Measurements from ENCODE around the gene TTC31.

TTC31 gene

GRCh38 chr2:74511104-74511989 lies 28.5 kb downstream of the TTC31 start:
- Mint-ChIP-seq H3K27me3 (peaks cover 44 to 65% of the 10 kb centered on the region in 2 donors), H3K9me3 (peaks cover 0 to under 1% of the 10 kb centered on the region in 2 donors), H3K4me3 (no peak overlapping the region), H3K36me3 (peaks cover 12 to 18% of the 10 kb centered on the region in 2 donors), H3K27ac (no peak overlapping the region), H3K4me1 (peaks cover 25 to 42% of the 10 kb centered on the region in 2 donors)
- no peak for ATAC-seq (replicated peaks)
- no peak for DNase-seq

- Mint-ChIP-seq H3K4me1 (peaks cover 22 to 36% of the 10 kb centered on the region in 2 donors), H3K27me3 (peaks cover 61 to 82% of the 10 kb centered on the region in 2 donors), H3K36me3 (peaks cover 6 to 15% of the 10 kb centered on the region in 2 donors), H3K27ac (peak overlapping the region; percentile 62), H3K9me3 (peaks cover 3 to 4% of the 10 kb centered on the region in 2 donors), H3K4me3 (peak overlapping the region; percentile 56 to 63)
- ATAC-seq (replicated peaks): no peak
- no peak for DNase-seq
These were observed 30.1 kb downstream of the TTC31 start for GRCh38 chr2:74512744-74513604.

- peaks cover 69 to 90% of the 10 kb centered on the region in 2 donors for H3K27me3 Mint-ChIP-seq
- peak overlapping the region; percentile 56 to 63 for H3K4me3 Mint-ChIP-seq
These were observed 30.9 kb downstream of the TTC31 start for GRCh38 chr2:74513605-74514367.

GRCh38 chr2:74514368-74515270 lies 31.7 kb downstream of the TTC31 start, which contains the start of gene TLX2:
TLX2 (plus strand) TSS chr2:74514450; CDS start chr2:74514807, 357 bp downstream.
- Mint-ChIP-seq H3K36me3 (peaks cover 6 to 19% of the 10 kb centered on the region in 2 donors), H3K27me3 (peaks cover 76 to 95% of the 10 kb centered on the region in 2 donors), H3K4me3 (peak within 1 kb of the TSS; percentile 71 to 80), H3K9me3 (peaks cover 3 to 4% of the 10 kb centered on the region in 2 donors), H3K27ac (peak within 1 kb of the TSS; percentile 79), H3K4me1 (peaks cover 16 to 26% of the 10 kb centered on the region in 2 donors)
- peak; percentile 15 to 28 for ATAC-seq (replicated peaks)
- DNase-seq: no peak

More at GRCh38 chr2:74513605-74514367, 30.9 kb downstream of the TTC31 start:
- DNase-seq (no peak), ATAC-seq (replicated peaks) (peak in 1 of 2 donors; percentile 18)
- Mint-ChIP-seq H3K9me3 (peaks cover 3 to 4% of the 10 kb centered on the region in 2 donors), H3K27ac (peak overlapping the region; percentile 47), H3K36me3 (peaks cover 6 to 16% of the 10 kb centered on the region in 2 donors), H3K4me1 (peaks cover 16 to 28% of the 10 kb centered on the region in 2 donors)

GRCh38 chr2:74515271-74515980 lies 32.5 kb downstream of the TTC31 start:
- Mint-ChIP-seq H3K36me3 (peaks cover 7 to 26% of the 10 kb centered on the region in 2 donors), H3K27ac (peak overlapping the region; percentile 79), H3K9me3 (peaks cover 3 to 4% of the 10 kb centered on the region in 2 donors), H3K4me3 (peak overlapping the region; percentile 71 to 80), H3K4me1 (peaks cover 16 to 23% of the 10 kb centered on the region in 2 donors), H3K27me3 (peaks cover 83 to 98% of the 10 kb centered on the region in 2 donors)
- ATAC-seq (replicated peaks) (peak in 1 of 2 donors; percentile 6), DNase-seq (no peak)

- ATAC-seq (replicated peaks): peak; percentile 73 to 84
- H3K9me3 Mint-ChIP-seq: peaks cover 3 to 4% of the 10 kb centered on the region in 2 donors
- peak; percentile 57 for DNase-seq
- H3K27me3 Mint-ChIP-seq: peaks cover 85 to 95% of the 10 kb centered on the region in 2 donors
- peak overlapping the region; percentile 42 for H3K27ac Mint-ChIP-seq
- H3K4me1 Mint-ChIP-seq: peaks cover 16 to 23% of the 10 kb centered on the region in 2 donors
- H3K36me3 Mint-ChIP-seq: peaks cover 9 to 26% of the 10 kb centered on the region in 2 donors
- H3K4me3 Mint-ChIP-seq: peak overlapping the region; percentile 78 to 80
These were observed 33.2 kb downstream of the TTC31 start for GRCh38 chr2:74515981-74516633.

GRCh38 chr2:74516650-74517049 lies 33.8 kb downstream of the TTC31 start:
- no peak for ATAC-seq (replicated peaks)
- Mint-ChIP-seq H3K27ac (no peak overlapping the region), H3K4me1 (peaks cover 16 to 23% of the 10 kb centered on the region in 2 donors), H3K27me3 (peaks cover 82 to 89% of the 10 kb centered on the region in 2 donors), H3K4me3 (peak overlapping the region; percentile 78 to 80), H3K9me3 (peaks cover 3 to 4% of the 10 kb centered on the region in 2 donors), H3K36me3 (peaks cover 10 to 26% of the 10 kb centered on the region in 2 donors)
- no peak for DNase-seq

- Mint-ChIP-seq H3K4me3 (no peak overlapping the region), H3K9me3 (peaks cover 7 to 10% of the 10 kb centered on the region in 2 donors), H3K27me3 (peaks cover 32 to 41% of the 10 kb centered on the region in 2 donors), H3K27ac (no peak overlapping the region), H3K36me3 (peaks cover 37 to 47% of the 10 kb centered on the region in 2 donors), H3K4me1 (peaks cover 15 to 17% of the 10 kb centered on the region in 2 donors)
- no peak for ATAC-seq (replicated peaks)
- DNase-seq: no peak
These were observed 39.6 kb downstream of the TTC31 start for GRCh38 chr2:74522516-74522915.

GRCh38 chr2:74524005-74524404 lies 41.1 kb downstream of the TTC31 start:
- H3K9me3 Mint-ChIP-seq: peaks cover 7 to 10% of the 10 kb centered on the region in 2 donors

GRCh38 chr2:74524955-74525716 lies 42.3 kb downstream of the TTC31 start:
- H3K27ac Mint-ChIP-seq: peak overlapping the region; percentile 25
- ATAC-seq (replicated peaks) (no peak), DNase-seq (no peak)
- H3K36me3 Mint-ChIP-seq: peaks cover 51 to 55% of the 10 kb centered on the region in 2 donors
- H3K9me3 Mint-ChIP-seq: peaks cover 7 to 10% of the 10 kb centered on the region in 2 donors
- H3K4me3 Mint-ChIP-seq: no peak overlapping the region
- peaks cover 22 to 29% of the 10 kb centered on the region in 2 donors for H3K4me1 Mint-ChIP-seq
- H3K27me3 Mint-ChIP-seq: peaks cover 7 to 16% of the 10 kb centered on the region in 2 donors

More at GRCh38 chr2:74524005-74524404, 41.1 kb downstream of the TTC31 start:
- H3K27ac Mint-ChIP-seq: no peak overlapping the region
- H3K4me3 Mint-ChIP-seq: no peak overlapping the region
- ATAC-seq (replicated peaks) (no peak), DNase-seq (no peak)
- peaks cover 22 to 29% of the 10 kb centered on the region in 2 donors for H3K4me1 Mint-ChIP-seq
- peaks cover 17 to 26% of the 10 kb centered on the region in 2 donors for H3K27me3 Mint-ChIP-seq
- peaks cover 48 to 57% of the 10 kb centered on the region in 2 donors for H3K36me3 Mint-ChIP-seq

Data from stimulated activated naive B cell treated with anti-CD40 and anti-IgM and Interleukin-4, amounts not matched to agents 10 μg/mL and 1 μg/mL and 100 μg/mL, for 72 hours (primary cell).